Central memory CD8-positive, alpha-beta T cell (primary cell): ENCODE measurements around the gene ABCB8.

Experiments used
- ATAC-seq: fragments of 150-1000 bp; cut with Tn5 transposase; replicated peaks from 2 replicates; pipeline ENCODE4 v1.10.0; 2022; ENCODE audit warnings: mild to moderate bottlenecking, moderate FRiP score, moderate number of reproducible peaks; ENCODE audit not compliant: poor library complexity, severe bottlenecking; ENCODE audit errors: extremely low read depth
- DNase-seq, 2 donors: peaks; one replicate each; pipeline ENCODE4 v3.0.0; 2021; ENCODE audit warnings: low spot score in 2 of 2
- H3K27ac Mint-ChIP-seq: one replicate; pipeline ENCODE4 v1.8.0; 2022; ENCODE audit warnings: low read depth, mild to moderate bottlenecking, moderate library complexity, mixed read lengths
- H3K27me3 Mint-ChIP-seq: one replicate; pipeline ENCODE4 v1.8.0; 2022; ENCODE audit warnings: mixed read lengths
- H3K36me3 Mint-ChIP-seq: one replicate; pipeline ENCODE4 v1.8.0; 2022; ENCODE audit warnings: mild to moderate bottlenecking, moderate library complexity, mixed read lengths; ENCODE audit not compliant: insufficient read depth
- H3K4me1 Mint-ChIP-seq: one replicate; pipeline ENCODE4 v1.8.0; 2022; ENCODE audit warnings: mixed read lengths
- H3K4me3 Mint-ChIP-seq: one replicate; pipeline ENCODE4 v1.8.0; 2022; ENCODE audit warnings: mild to moderate bottlenecking, moderate library complexity, mixed read lengths
- H3K9me3 Mint-ChIP-seq: one replicate; pipeline ENCODE4 v1.8.0; 2022; ENCODE audit warnings: mixed read lengths

The ABCB8 gene

DNA sequence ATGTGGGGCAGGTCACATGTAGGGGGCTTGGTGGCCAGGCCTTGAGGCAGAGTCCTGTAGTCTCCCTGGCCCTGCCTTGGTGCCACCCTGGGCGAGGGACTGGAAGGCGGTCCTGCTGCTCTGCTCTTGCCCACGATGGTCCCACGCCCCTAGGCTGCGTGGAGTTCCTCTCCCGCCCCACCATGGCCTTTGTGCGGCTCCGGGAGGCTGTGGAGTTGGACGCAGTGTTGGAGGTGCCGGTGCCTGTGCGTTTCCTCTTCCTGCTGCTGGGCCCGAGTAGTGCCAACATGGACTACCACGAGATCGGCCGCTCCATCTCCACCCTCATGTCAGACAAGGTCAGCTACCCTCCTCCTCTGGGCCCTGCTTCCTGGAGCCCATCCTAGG is 42.3 kb downstream of the ABCB8 start:
- Mint-ChIP-seq H3K27ac (no peak overlapping the region), H3K27me3 (no peaks in the 10 kb centered on the region), H3K4me3 (no peak overlapping the region), H3K9me3 (no peaks in the 10 kb centered on the region), H3K36me3 (peaks cover 37% of the 10 kb centered on the region), H3K4me1 (no peaks in the 10 kb centered on the region)
- no peak for ATAC-seq
- DNase-seq = no peak

DNA sequence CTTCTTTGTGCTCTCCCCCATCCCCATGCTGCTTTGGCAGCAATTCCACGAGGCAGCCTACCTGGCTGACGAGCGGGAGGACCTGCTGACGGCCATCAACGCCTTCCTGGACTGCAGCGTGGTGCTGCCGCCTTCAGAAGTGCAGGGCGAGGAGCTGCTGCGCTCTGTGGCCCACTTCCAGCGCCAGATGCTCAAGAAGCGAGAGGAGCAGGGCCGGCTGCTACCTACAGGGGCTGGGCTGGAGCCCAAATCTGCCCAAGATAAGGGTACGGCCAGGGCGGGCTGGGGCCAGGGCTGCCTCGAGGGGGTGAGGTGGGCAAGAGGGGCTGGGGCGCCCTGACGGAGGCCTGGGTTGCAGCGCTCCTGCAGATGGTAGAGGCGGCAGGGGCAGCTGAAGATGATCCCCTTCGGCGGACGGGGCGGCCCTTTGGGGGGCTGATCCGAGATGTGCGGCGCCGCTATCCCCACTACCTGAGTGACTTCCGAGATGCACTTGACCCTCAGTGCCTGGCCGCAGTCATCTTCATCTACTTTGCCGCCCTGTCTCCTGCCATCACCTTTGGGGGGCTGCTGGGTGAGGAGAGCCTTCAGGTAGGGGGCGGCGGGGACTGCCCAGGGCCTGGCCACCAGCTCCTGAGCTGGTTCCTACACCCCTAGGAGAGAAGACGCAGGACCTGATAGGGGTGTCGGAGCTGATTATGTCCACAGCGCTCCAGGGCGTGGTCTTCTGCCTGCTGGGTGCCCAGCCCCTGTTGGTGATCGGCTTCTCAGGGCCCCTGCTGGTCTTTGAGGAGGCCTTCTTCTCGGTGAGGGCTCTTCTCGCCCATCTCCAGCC is 43.0 kb downstream of the ABCB8 start:
- Mint-ChIP-seq H3K9me3 (no peaks in the 10 kb centered on the region), H3K4me1 (no peaks in the 10 kb centered on the region), H3K4me3 (no peak overlapping the region), H3K36me3 (peaks cover 35% of the 10 kb centered on the region), H3K27ac (no peak overlapping the region), H3K27me3 (no peaks in the 10 kb centered on the region)
- DNase-seq (no peak), ATAC-seq (no peak)

DNA sequence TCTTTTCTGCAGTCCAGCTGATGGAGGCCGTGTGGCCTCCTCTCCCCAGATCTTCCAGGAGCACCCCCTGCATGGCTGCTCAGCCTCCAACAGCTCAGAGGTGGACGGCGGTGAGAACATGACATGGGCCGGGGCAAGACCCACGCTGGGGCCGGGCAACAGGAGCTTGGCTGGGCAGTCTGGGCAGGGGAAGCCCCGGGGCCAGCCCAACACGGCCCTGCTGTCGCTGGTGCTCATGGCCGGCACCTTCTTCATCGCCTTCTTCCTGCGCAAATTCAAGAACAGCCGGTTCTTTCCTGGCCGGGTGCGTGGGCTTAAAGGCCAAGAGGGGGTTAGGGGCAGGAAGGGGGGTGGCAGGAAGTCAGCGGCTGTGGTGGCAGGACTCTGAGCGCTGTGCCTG is 45.7 kb downstream of the ABCB8 start:
- Mint-ChIP-seq H3K9me3 (no peaks in the 10 kb centered on the region), H3K27ac (no peak overlapping the region), H3K27me3 (no peaks in the 10 kb centered on the region), H3K4me3 (no peak overlapping the region), H3K36me3 (peaks cover 28% of the 10 kb centered on the region), H3K4me1 (peaks cover 8% of the 10 kb centered on the region)
- DNase-seq = no peak
- ATAC-seq = no peak

DNA sequence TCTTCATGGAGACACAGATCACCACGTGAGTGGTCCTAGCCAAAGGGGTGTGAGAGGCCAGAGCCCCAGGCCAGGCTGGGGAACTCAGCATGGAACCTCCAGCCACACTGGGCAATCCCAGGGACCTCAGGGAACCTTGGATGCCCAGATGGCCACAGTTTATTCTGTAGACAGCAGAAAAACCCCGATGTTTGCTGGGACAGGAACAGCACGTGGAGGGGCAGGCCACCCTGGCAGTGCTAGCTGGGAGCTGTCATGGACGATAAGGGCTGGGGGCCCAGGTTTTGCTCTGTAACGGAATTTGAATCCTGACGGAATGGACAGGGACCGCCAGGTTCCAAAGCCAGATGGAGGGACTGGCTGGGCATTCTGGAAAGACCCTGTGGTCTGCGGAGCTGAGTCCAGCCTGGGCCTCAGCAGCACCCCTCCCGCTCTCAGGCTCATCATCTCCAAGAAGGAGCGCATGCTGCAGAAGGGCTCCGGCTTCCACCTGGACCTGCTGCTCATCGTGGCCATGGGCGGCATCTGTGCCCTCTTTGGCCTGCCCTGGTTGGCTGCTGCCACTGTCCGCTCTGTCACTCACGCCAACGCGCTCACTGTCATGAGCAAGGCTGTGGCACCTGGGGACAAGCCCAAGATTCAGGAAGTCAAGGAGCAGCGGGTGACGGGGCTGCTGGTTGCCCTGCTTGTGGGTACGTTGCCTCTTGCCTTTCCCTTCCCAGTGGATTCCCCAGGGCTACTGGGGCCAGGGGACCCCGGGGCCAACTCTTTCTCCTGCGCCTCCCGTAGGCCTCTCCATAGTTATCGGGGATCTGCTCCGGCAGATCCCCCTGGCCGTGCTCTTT is 46.8 kb downstream of the ABCB8 start:
- Mint-ChIP-seq H3K36me3 (peaks cover 26% of the 10 kb centered on the region), H3K4me1 (peaks cover 17% of the 10 kb centered on the region), H3K27ac (no peak overlapping the region), H3K27me3 (no peaks in the 10 kb centered on the region), H3K9me3 (no peaks in the 10 kb centered on the region), H3K4me3 (no peak overlapping the region)
- ATAC-seq = no peak
- no peak for DNase-seq

DNA sequence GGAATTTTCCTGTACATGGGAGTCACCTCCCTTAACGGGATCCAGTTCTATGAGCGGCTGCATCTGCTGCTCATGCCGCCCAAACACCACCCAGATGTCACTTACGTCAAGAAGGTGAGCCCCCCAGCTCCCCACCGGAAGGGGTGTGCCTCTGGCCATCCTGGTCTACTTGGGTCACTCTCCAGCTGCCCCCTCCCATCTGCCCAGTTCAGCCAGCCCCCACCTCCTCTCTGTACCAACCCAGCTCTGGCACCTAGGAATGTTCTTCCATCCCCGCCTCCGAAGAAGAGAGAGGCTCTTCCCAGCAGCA is 47.4 kb downstream of the ABCB8 start:
- peaks cover 19% of the 10 kb centered on the region for H3K4me1 Mint-ChIP-seq
- peaks cover 25% of the 10 kb centered on the region for H3K36me3 Mint-ChIP-seq
- no peaks in the 10 kb centered on the region for H3K27me3 Mint-ChIP-seq
- no peak for DNase-seq
- no peak for ATAC-seq
- H3K9me3 Mint-ChIP-seq = no peaks in the 10 kb centered on the region
- no peak overlapping the region for H3K4me3 Mint-ChIP-seq
- H3K27ac Mint-ChIP-seq = no peak overlapping the region

DNA sequence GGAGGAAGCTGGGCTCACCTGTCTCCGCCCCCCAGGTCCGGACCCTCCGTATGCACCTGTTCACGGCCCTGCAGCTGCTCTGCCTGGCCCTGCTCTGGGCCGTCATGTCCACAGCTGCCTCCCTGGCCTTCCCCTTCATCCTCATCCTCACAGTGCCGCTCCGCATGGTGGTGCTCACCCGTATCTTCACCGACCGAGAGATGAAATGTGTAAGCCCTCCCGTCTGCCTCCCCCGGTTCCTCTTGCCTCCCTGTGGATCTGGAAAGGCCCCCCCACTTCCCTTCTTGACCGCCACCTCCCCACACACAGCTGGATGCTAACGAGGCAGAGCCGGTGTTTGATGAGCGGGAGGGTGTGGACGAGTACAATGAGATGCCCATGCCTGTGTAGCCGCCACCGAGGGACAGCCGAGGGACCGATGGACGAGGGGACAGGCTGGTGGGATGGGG is 47.8 kb downstream of the ABCB8 start:
- Mint-ChIP-seq H3K36me3 (peaks cover 26% of the 10 kb centered on the region), H3K4me1 (peaks cover 19% of the 10 kb centered on the region)

DNA sequence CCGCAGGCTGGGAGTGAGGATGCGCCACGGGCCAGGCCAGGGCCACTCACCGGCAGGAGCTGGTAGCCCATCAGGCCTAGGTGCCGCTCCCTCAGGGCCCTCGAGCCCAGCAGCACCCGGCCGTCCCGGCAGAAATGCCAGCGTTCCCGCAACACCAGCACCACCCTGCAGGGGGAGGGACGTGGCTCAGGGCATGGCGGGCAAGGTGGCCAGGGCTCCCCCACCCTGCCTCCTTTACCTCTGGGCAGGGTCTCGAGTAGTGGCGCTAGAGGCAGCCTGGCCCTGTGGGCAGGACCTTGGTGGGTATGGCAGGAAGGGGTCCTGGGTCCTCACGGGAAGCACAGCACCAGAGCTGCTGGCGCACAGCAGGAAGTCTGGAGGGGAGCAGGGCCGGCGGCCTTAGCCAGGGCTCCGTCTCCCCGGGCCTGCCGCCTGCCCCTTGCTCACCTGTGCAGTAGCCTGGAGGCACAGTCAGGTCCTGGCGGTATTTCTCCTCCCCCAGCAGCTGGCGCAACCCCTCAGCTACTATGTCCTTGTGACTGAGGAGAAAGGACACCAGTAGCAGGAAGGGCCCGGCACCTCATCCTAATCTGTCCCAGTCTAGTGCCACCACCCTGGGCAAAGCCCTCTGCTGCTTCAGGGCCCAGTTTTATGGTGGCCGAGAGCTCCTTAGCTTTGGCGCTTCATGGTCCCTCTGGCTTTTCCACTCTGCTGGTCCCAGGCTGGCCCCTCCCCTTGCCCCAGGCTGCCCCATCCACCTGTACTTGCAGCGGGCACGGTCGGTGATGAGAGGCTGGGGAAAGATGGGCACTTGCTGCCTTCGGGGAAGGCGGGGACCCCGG is 48.8 kb downstream of the ABCB8 start:
- peaks cover 24% of the 10 kb centered on the region for H3K36me3 Mint-ChIP-seq
- no peak overlapping the region for H3K27ac Mint-ChIP-seq

More for the DNA sequence above, 47.8 kb downstream of the ABCB8 start:
- Mint-ChIP-seq H3K4me3 (no peak overlapping the region), H3K27ac (no peak overlapping the region), H3K9me3 (no peaks in the 10 kb centered on the region), H3K27me3 (no peaks in the 10 kb centered on the region)
- no peak for DNase-seq
- no peak for ATAC-seq

DNA sequence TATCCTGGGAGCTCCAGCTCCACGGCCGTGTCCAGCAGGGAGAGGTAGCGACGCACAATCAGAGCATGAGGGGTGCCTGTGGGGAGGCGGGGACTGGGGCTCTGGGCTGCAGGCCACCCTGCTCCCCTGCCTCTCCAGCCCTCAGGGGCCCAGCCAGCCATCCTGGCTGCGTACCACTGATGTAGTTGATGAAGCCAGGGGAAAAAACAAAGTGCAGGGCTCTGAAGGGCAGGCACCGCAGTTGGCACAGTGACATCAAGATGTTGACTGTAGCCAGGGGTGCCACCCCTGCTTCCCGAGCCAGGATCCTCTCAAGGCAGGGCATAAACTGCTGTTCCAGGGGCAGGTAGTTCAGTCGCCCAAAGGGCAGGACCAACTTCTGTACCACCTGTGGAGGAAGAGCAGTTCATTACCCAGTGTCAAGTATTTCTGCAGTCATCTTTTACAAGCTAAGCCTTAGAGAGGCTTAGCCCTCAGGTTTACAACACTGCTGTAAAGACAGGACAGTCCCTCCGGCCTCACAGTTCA is 49.5 kb downstream of the ABCB8 start:
- peaks cover 23% of the 10 kb centered on the region for H3K36me3 Mint-ChIP-seq
- H3K27me3 Mint-ChIP-seq = no peaks in the 10 kb centered on the region
- DNase-seq (no peak), ATAC-seq (no peak)
- peaks cover 24% of the 10 kb centered on the region for H3K4me1 Mint-ChIP-seq
- H3K4me3 Mint-ChIP-seq = peak overlapping the region; percentile 55
- peak overlapping the region; percentile 26 for H3K27ac Mint-ChIP-seq
- H3K9me3 Mint-ChIP-seq = no peaks in the 10 kb centered on the region

More for the DNA sequence above, 48.8 kb downstream of the ABCB8 start:
- H3K9me3 Mint-ChIP-seq = no peaks in the 10 kb centered on the region
- ATAC-seq (no peak), DNase-seq (no peak)
- no peak overlapping the region for H3K4me3 Mint-ChIP-seq
- peaks cover 19% of the 10 kb centered on the region for H3K4me1 Mint-ChIP-seq
- no peaks in the 10 kb centered on the region for H3K27me3 Mint-ChIP-seq

DNA sequence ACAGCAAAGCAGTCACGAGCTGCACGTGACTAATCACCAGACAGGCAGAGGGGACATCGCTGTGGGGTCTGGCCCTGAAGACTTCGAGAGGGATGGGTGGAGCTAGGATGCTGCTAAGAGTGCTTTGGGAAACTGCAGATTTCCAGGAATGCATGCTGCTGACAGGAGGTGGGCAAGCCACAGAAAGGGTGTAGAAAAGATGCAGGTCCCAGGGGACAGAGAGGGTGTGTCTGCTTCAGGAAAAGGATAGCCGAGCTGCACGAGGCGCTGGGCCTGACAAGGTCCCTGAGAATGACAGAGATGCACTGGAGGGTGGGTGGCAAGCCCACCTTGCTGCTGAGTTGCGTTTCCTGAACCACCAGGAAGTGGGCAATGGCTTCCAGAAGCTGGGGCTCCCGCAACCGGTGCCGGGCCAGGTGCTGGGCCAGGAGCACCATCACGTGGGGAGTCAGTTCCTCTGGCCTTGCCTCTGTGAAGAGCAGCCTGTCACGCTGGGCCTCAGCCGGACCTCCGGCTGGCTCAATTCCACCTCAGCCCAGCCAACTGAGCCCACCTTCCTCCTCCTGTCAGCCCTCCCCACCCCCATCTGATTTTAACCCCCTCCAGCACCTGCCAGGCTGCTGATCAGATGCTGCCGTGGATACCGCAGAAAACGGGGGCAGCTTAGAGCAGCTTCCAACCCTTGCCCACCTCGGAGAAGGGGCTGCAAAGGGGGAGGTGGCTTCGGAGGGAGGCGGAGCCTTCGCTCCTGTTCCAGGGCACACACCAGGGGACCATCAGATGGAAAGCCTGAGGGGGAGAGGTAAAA is 50.2 kb downstream of the ABCB8 start:
- Mint-ChIP-seq H3K4me1 (peaks cover 27% of the 10 kb centered on the region), H3K9me3 (no peaks in the 10 kb centered on the region)

DNA sequence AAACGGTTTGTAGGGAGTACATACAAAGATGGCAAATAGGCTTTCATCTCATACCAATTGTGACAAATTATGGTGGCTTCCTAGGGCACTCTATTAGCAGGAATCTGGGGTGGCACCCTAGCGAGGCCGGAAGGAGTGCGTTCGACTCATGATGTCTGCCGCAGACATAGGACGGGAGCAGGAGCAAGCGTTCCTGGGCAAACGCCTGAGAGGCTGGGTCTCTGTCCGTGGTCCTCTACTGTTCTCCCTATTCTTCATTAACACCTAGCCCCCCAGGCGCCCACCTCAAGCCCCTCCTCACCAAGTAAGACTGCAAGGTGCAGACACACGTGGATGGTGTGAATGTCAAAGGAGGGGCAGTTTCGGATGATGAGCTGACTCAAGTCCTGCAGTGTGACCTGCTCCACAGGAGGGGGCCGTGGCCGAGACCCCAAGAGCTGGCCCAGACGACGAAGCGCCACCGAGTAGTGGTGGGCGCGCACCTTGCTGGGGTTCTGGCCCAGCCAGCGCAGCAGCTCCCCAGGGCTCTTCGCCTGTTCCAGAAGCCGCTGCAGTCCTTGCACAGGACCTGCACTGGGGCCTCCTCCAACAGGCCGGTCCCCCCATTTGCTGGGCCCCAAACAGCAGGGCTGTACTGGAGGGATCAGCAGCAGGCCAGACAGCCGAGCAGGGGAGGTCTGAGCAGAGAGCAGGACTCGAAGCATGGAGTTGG is 51.1 kb downstream of the ABCB8 start:
- no peaks in the 10 kb centered on the region for H3K27me3 Mint-ChIP-seq
- no peaks in the 10 kb centered on the region for H3K9me3 Mint-ChIP-seq
- no peak for ATAC-seq
- peak overlapping the region; percentile 26 for H3K27ac Mint-ChIP-seq
- peaks cover 18% of the 10 kb centered on the region for H3K36me3 Mint-ChIP-seq
- peak overlapping the region; percentile 83 for H3K4me3 Mint-ChIP-seq
- peaks cover 27% of the 10 kb centered on the region for H3K4me1 Mint-ChIP-seq
- DNase-seq = no peak

More for the DNA sequence above, 50.2 kb downstream of the ABCB8 start:
- ATAC-seq (no peak), DNase-seq (no peak)
- Mint-ChIP-seq H3K27me3 (no peaks in the 10 kb centered on the region), H3K36me3 (peaks cover 20% of the 10 kb centered on the region), H3K4me3 (peak overlapping the region; percentile 83), H3K27ac (peak overlapping the region; percentile 26)

- H3K4me1 Mint-ChIP-seq = peaks cover 34% of the 10 kb centered on the region
- no peak for DNase-seq
These were observed 51.8 kb downstream of the ABCB8 start for GRCh38 chr7:151080067-151080521.

More at GRCh38 chr7:151080067-151080521, 51.8 kb downstream of the ABCB8 start:
- Mint-ChIP-seq H3K36me3 (peaks cover 13% of the 10 kb centered on the region), H3K27me3 (peaks cover 4% of the 10 kb centered on the region), H3K27ac (peak overlapping the region; percentile 65), H3K4me3 (peak overlapping the region; percentile 83), H3K9me3 (no peaks in the 10 kb centered on the region)
- peak; percentile 0 for ATAC-seq
